Measurements from ENCODE around the gene MAGED2. TPM values are rescaled to one million over a fixed set of nuclear protein-coding genes. Genes with fewer than 3 reads are reported as not detected.
"Not testable (repeated sequence)": the region's sequence is repeated elsewhere in the genome, so short reads cannot be mapped to it uniquely, and the experiment has no call there.

The MAGED2 gene
- total RNA-seq, 2 experiments from 2014 or later, result 52.8 to 55.3 TPM

DNA sequence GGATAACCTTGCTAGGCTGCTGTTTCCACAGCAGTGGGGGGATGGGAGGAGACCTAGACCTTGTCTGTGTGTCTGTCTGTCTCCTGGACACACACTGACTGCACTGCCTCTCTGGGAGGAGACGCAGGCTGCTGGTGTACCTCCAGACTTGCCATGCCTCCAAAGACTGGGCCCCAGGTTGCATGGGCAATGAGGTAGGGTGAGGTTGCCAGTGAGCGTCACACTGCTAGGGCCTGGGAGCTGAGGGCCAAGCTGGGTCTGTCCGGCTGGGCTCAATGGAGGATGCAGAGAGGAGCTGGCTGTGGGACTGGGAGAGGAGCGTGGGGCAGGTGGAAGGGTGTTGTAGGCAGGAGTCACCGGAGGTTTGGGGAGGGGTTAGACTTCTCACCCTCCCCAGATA is 16.6 kb downstream of the MAGED2 start:
- no peak overlapping the region for H3K4me3 Mint-ChIP-seq
- POLR2A ChIA-PET, result no interaction called here
- no peaks in the 10 kb centered on the region for H3K9me3 Mint-ChIP-seq
- no peaks in the 10 kb centered on the region for H3K36me3 Mint-ChIP-seq
- CTCF ChIA-PET, result no interaction called here
- intact Hi-C loops (cut with micrococcal nuclease), result no loop called here
- H3K27me3 Mint-ChIP-seq, result no peaks in the 10 kb centered on the region
- no peak for DNase-seq
- peaks cover 6% of the 10 kb centered on the region for H3K4me1 Mint-ChIP-seq (ENCODE audit: low read depth)
- no peak overlapping the region for H3K27ac Mint-ChIP-seq

DNA sequence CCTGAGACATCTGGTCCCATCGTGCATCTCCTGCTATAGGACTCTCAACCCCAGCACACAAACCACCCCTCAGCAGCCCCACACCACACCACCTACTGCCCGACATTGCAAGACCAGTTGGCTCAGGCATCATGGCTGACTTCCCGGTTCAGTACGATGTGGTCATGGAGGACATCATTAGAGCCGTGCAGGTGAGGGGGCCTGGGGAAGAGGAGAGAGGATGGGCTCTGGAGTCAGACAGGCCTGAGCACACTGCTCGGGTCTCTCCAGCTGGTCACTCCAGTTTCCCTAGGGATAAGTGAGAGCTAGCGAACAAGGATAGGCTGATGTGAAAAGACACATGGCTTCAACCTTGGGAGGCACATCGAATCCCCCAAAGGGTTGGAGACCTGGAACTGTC is 17.2 kb downstream of the MAGED2 start:
- intact Hi-C loops (cut with micrococcal nuclease), result no loop called here
- Mint-ChIP-seq H3K27ac (no peak overlapping the region), H3K36me3 (no peaks in the 10 kb centered on the region), H3K27me3 (no peaks in the 10 kb centered on the region), H3K4me1 (ENCODE audit: low read depth) (peaks cover 6% of the 10 kb centered on the region), H3K4me3 (no peak overlapping the region), H3K9me3 (no peaks in the 10 kb centered on the region)
- DNase-seq, result no peak
- POLR2A ChIA-PET, result no interaction called here
- CTCF ChIA-PET, result no interaction called here

DNA sequence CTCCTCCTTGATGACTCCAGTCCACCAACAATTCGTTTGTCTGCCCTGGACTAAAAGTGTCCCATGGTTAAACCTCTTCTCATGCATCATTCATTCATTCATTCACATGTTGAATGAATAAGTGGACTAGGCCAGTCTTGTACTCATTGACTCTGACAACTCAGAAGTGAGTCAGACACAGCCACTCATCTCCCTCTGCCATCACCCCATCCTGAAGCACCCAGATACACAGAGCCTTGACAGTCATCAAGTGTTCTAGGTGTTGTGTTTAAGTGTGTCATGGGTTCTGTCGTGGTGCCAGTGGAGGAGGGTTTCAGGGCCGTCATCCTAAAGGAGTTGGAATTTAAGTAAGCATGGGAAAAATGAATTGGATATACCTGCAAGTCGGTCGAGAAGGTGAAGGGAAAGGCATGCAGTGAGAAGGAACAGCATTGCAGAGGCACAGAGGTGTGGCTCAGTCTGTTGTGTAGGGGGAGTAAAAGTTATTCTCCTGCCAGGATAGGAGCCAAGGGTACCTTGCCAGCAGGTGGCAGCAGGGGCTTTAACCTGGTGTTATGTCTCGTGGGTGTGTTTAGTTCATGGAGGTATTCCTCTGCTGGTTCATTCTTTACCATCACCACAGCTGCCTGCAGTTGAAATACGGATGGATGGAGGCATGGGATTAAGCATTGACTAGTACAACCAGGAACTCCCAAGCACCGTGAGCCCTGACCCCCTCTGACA is 18.3 kb downstream of the MAGED2 start:
- Mint-ChIP-seq H3K4me3 (no peak overlapping the region), H3K27ac (no peak overlapping the region), H3K27me3 (no peaks in the 10 kb centered on the region), H3K9me3 (no peaks in the 10 kb centered on the region), H3K4me1 (ENCODE audit: low read depth) (peaks cover 6% of the 10 kb centered on the region), H3K36me3 (no peaks in the 10 kb centered on the region)
- intact Hi-C loops (cut with micrococcal nuclease), result no loop called here
- DNase-seq, result peak; percentile 30
- CTCF ChIA-PET, result no interaction called here
- POLR2A ChIA-PET, result no interaction called here

DNA sequence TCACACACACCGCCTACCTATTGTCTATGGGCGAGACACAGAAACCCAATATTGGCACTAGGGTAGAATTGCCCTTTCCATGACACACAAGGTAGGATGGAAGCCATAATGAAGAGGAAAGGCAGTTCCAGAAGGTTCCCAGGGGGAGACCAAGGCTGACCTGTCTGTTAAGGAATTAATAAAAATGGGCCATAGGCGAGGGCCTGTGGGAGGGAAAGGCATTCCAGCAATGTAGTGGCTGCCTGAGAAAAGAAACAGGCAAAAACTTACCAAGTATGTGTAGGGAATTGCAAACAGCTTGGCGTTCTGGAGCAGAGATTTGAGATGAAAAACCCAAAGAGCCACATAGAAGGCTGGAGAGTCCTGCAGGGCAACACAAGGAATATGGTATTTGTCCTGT is 19.1 kb downstream of the MAGED2 start:
- peaks cover 6% of the 10 kb centered on the region for H3K4me1 Mint-ChIP-seq (ENCODE audit: low read depth)
- CTCF ChIA-PET, result no interaction called here
- no peak for DNase-seq
- intact Hi-C loops (cut with micrococcal nuclease), result no loop called here
- no peaks in the 10 kb centered on the region for H3K27me3 Mint-ChIP-seq
- POLR2A ChIA-PET, result no interaction called here
- H3K9me3 Mint-ChIP-seq, result no peaks in the 10 kb centered on the region
- no peak overlapping the region for H3K4me3 Mint-ChIP-seq
- H3K27ac Mint-ChIP-seq, result no peak overlapping the region
- no peaks in the 10 kb centered on the region for H3K36me3 Mint-ChIP-seq

DNA sequence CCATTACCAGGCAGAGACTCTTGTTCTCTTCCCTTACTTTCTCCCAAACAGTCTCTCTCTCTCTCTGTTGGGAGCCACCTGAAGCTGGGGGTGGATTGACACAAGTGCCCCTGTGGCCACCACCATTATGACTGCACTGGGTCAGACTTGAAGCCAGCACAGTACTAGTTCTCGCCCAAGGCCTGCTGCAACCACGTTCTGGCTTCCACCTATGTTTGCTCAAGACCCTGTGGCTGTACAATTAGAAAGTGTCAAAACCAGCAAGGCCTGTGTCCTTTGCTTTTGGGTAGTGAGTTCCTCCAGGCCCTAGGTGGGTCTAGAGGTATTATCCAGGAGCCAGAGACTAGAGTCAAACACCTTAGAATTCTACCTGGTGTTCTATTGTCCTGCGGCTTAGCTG is 31.0 kb downstream of the MAGED2 start:
- Mint-ChIP-seq H3K4me1 (ENCODE audit: low read depth) (no peaks in the 10 kb centered on the region), H3K36me3 (no peaks in the 10 kb centered on the region), H3K27me3 (peaks cover 3% of the 10 kb centered on the region), H3K4me3 (no peak overlapping the region), H3K27ac (no peak overlapping the region), H3K9me3 (no peaks in the 10 kb centered on the region)
- ChIA-PET CTCF (no interaction called here), POLR2A (no interaction called here)
- DNase-seq, result no peak
- intact Hi-C loops (cut with micrococcal nuclease), result no loop called here

DNA sequence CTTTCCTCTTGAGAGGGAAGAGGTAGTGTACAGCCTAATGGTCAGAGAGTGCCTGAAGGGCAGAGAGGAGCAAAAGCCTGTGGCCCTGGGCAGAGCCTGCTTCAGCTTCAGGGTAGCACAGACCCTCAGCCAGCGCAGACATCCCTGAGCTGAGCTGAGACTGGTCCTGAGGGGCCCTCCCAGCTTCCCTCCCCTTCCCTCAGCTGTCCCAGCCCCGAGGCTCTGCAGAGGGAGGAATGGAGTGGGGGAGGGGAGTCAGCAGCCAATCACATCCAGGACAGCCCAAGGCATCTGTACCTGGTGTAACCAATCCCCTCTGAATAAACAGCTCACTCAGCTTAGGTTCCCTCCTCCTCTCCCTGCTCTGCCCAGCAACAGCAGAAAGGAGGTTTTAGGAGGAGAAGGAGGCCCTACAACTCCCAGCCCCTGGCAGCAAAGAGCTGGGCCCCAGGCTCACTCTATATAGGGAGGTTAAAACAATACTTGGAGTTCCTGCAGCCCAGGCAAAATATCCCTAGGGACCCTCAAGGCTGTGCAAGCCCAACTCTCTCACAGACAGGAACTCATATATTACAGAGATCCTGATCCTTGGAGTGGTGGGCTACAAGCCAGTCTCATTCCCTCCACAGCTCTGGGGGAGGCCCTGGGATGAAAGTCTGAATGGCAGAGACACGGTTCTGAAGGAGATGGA is 33.8 kb downstream of the MAGED2 start:
- H3K4me1 Mint-ChIP-seq (ENCODE audit: low read depth); CTCF ChIA-PET: not testable (repeated sequence)

DNA sequence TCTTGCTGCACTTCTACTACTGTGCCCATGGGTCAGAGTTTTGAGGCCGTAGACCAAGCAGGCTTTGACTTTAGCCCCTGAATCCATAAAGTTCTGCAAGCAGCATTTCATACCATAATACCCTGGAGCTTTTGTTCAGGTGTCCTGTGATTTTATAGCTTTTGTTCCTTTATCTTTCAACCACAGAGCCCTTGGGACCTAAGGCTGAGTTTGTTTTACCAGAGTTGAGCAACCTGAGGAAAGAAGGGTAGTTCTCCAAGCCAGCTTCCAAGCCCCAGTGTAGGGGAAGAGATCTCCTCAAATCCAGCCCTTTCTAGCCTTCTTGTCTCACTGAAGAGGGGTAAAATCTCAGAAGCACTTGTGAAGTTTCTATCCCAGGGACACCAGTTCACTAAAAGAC is 35.1 kb downstream of the MAGED2 start:
- ChIA-PET CTCF (no interaction called here), POLR2A (no interaction called here)
- Mint-ChIP-seq H3K9me3 (no peaks in the 10 kb centered on the region), H3K27me3 (peaks cover 1% of the 10 kb centered on the region), H3K4me3 (no peak overlapping the region), H3K27ac (no peak overlapping the region), H3K4me1 (ENCODE audit: low read depth) (no peaks in the 10 kb centered on the region), H3K36me3 (no peaks in the 10 kb centered on the region)
- intact Hi-C loops (cut with micrococcal nuclease), result no loop called here
- DNase-seq, result no peak

More for the DNA sequence above, 33.8 kb downstream of the MAGED2 start:
- intact Hi-C loops (cut with micrococcal nuclease); POLR2A ChIA-PET; H3K27ac Mint-ChIP-seq; H3K27me3 Mint-ChIP-seq; H3K4me3 Mint-ChIP-seq; DNase-seq; H3K36me3 Mint-ChIP-seq; H3K9me3 Mint-ChIP-seq: not testable (repeated sequence)

DNA sequence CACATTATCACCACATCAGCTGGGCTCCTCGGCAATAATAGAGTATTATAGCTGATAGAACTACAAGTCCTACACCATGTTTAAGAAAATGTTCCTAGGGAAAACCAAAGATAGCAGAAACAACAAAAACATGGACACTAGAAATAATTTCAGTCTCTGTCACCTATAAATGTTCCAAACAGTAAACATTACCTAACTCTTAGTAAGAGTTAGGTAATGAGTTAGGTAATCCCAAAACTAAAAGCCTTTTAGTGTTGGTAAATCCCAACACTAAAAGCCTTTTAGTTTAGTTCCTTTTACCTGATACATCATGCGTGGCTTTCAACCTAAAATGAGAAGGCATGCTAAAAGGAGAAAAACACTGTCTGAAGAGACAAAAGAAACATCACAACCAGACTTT is 35.5 kb downstream of the MAGED2 start:
- ChIA-PET POLR2A (no interaction called here), CTCF (no interaction called here)
- H3K4me1 Mint-ChIP-seq (ENCODE audit: low read depth), result no peaks in the 10 kb centered on the region
- DNase-seq, result no peak
- H3K27me3 Mint-ChIP-seq, result peaks cover 1% of the 10 kb centered on the region
- no peaks in the 10 kb centered on the region for H3K36me3 Mint-ChIP-seq
- intact Hi-C loops (cut with micrococcal nuclease), result no loop called here
- H3K4me3 Mint-ChIP-seq, result no peak overlapping the region
- H3K9me3 Mint-ChIP-seq, result no peaks in the 10 kb centered on the region
- H3K27ac Mint-ChIP-seq, result no peak overlapping the region

DNA sequence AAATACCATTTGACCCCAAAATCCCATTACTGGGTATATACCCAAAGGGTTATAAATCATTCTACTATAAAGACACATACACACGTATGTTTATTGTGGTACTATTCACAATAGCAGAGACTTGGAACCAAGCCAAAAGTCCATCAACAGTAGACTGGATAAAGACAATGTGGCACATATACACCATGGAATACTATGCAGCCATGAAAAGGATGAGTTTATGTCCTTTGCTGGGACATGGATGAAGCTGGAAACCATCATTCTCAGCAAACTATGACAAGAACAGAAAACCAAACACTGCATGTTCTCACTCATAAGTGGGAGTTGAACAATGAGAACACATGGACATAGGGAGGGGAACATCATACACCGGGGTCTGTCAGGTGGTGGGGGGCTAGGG is 40.2 kb downstream of the MAGED2 start:
- H3K4me3 Mint-ChIP-seq; CTCF ChIA-PET; intact Hi-C loops (cut with micrococcal nuclease); DNase-seq; POLR2A ChIA-PET; H3K4me1 Mint-ChIP-seq (ENCODE audit: low read depth); H3K27ac Mint-ChIP-seq; H3K27me3 Mint-ChIP-seq; H3K36me3 Mint-ChIP-seq; H3K9me3 Mint-ChIP-seq: not testable (repeated sequence)

DNA sequence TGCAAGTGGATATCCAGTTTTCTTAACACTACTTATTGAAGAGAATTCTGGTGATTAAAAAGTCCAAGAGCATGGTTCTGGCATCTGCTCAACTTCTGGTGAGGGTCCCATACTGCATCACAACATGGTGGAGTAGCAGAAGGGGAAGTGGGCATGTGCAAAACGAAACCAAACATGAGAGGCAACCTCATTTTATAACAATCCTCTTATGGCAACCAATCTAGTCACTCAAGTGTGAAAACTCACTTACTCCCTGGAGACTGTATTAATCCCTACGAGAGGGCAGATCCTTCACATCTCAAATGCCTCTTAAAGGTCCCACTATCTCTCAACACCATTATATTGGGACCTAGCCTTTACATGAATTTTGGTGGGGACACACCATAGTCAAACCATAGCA is 57.7 kb downstream of the MAGED2 start:
- Mint-ChIP-seq H3K27me3 (no peaks in the 10 kb centered on the region), H3K4me3 (no peak overlapping the region), H3K4me1 (ENCODE audit: low read depth) (no peaks in the 10 kb centered on the region), H3K36me3 (peaks cover 3% of the 10 kb centered on the region), H3K9me3 (peaks cover 8% of the 10 kb centered on the region), H3K27ac (no peak overlapping the region)
- DNase-seq, result no peak
- intact Hi-C loops (cut with micrococcal nuclease), result no loop called here
- ChIA-PET POLR2A (no interaction called here), CTCF (no interaction called here)

Other genes with a start within 250 kb of the MAGED2 start
- gene ITIH6, start 9.5 kb upstream of the MAGED2 start, total RNA-seq, result not detected
- gene TRO, start 113.1 kb downstream of the MAGED2 start, total RNA-seq, result 1 to 10 TPM; 2.3 to 3.9 TPM
- under 1 TPM; 0.53 to 0.59 TPM for gene PFKFB1, start 186.4 kb downstream of the MAGED2 start, total RNA-seq
- 10 to 100 TPM; 32.7 to 32.9 TPM for gene APEX2, start 192.6 kb downstream of the MAGED2 start, total RNA-seq
- not detected for gene ALAS2, start 223.2 kb downstream of the MAGED2 start, total RNA-seq